Duodenal mucosa (tissue), 2 donors: ENCODE data around the gene SYT12.

ENCODE experiments used
- H3K27ac ChIP-seq: one replicate; pipeline ENCODE4 v1.7.0; 2013; ENCODE audit warnings: low read depth, low read length
- H3K27me3 ChIP-seq, 2 donors: one replicate each; pipeline ENCODE4 v1.7.0; 2013; ENCODE audit warnings: low read length in 2 of 2, control low read depth in 1 of 2; ENCODE audit not compliant: insufficient read depth in 2 of 2, control insufficient read depth in 1 of 2
- H3K36me3 ChIP-seq, 2 donors: one replicate each; pipeline ENCODE4 v1.7.0; 2013; ENCODE audit warnings: low read length in 2 of 2, control low read depth in 1 of 2; ENCODE audit not compliant: insufficient read depth in 2 of 2, control insufficient read depth in 1 of 2
- H3K4me1 ChIP-seq, 2 donors: one replicate each; pipeline ENCODE4 v1.7.0; 2013; ENCODE audit warnings: low read length in 2 of 2, control low read depth in 1 of 2; ENCODE audit not compliant: insufficient read depth in 2 of 2, control insufficient read depth in 1 of 2
- H3K4me3 ChIP-seq, 2 donors: one replicate each; pipeline ENCODE4 v1.7.0; 2013; ENCODE audit warnings: low read length in 2 of 2, low read depth in 1 of 2
- H3K9ac ChIP-seq, 2 donors: one replicate each; pipeline ENCODE4 v1.7.0; 2013; ENCODE audit warnings: low read length in 2 of 2, low read depth in 1 of 2
- H3K9me3 ChIP-seq, 2 donors: one replicate each; pipeline ENCODE4 v1.7.0; 2013; ENCODE audit warnings: low read length in 2 of 2, control low read depth in 1 of 2; ENCODE audit not compliant: control insufficient read depth in 1 of 2

The SYT12 gene

GRCh38 chr11:67066333-67066709 lies 43.4 kb downstream of the SYT12 start:
- Histone ChIP-seq H3K27me3 (no peaks in the 10 kb centered on the region), H3K4me1 (no peaks in the 10 kb centered on the region), H3K4me3 (no peak overlapping the region), H3K27ac (no peak overlapping the region), H3K9me3 (no peaks in the 10 kb centered on the region), H3K36me3 (no peaks in the 10 kb centered on the region), H3K9ac (no peak overlapping the region)

DNA sequence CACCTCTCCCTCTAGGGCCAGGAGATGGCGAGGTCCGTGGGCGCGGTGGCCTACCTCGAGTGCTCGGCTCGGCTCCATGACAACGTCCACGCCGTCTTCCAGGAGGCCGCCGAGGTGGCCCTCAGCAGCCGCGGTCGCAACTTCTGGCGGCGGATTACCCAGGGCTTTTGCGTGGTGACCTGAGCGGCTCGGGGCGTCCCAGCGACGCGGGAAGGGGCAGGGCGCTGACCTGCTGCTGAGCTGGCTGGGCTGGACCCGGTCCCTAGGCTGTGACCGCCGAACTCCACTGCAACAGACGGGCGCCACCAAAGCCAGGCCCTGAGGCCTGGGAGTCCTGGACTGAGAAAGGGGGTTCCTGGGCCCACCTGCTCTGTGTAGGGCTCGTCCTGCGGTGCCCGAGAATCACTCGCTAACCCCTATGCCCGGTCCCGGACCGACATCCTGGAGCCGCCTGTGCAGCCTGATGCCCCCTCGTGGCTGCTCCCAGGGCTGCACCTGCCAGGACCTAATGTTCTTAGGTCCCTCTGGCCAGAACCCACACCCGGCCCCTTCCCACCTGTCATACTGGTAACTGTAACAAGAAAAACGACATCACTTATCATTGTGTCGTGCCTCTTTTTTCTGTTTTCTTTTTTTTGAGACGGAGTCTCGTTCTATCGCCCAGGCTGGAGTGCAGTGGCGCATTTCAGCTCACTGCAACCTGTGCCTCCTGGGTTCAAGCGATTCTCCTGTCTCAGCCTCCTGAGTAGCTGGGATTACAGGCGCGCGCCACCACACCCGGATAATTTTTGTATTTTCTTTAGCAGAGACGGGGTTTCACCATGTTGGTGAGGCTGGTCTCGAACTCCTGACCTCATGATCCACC lies 48.7 kb downstream of the SYT12 start:
- Histone ChIP-seq H3K27me3 (no peaks in the 10 kb centered on the region), H3K4me1 (peaks cover 0 to 4% of the 10 kb centered on the region in 2 donors), H3K9me3 (no peaks in the 10 kb centered on the region), H3K36me3 (no peaks in the 10 kb centered on the region), H3K27ac (no peak overlapping the region), H3K4me3 (peak overlapping the region in 1 of 2 donors; percentile 51), H3K9ac (no peak overlapping the region)

DNA sequence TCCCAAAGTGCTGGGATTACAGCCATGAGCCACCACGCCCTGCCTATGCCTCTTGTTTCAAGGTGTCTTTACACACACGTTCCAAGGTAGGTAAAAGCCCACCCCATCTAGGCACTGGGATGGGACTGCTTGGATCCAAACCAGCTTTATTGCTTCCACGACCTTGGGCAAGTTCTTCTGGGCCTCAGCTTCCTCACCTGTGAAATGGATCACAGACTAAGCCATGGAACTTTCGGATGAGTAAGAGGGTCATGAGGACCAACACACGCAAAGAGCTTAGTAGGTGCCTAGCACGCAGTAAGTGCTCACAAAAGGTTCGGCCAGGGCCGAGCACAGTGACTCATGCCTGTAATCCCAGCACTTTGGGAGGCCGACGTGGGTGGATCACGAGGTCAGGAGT lies 49.4 kb downstream of the SYT12 start:
- Histone ChIP-seq H3K9ac (no peak overlapping the region), H3K4me1 (peaks cover 3 to 9% of the 10 kb centered on the region in 2 donors), H3K27me3 (no peaks in the 10 kb centered on the region), H3K4me3 (no peak overlapping the region), H3K27ac (no peak overlapping the region), H3K9me3 (no peaks in the 10 kb centered on the region), H3K36me3 (no peaks in the 10 kb centered on the region)

- Histone ChIP-seq H3K27me3 (no peaks in the 10 kb centered on the region), H3K27ac (no peak overlapping the region), H3K4me1 (peaks cover 17 to 19% of the 10 kb centered on the region in 2 donors), H3K9ac (no peak overlapping the region), H3K36me3 (no peaks in the 10 kb centered on the region), H3K4me3 (no peak overlapping the region), H3K9me3 (no peaks in the 10 kb centered on the region)
These were observed 51.0 kb downstream of the SYT12 start for GRCh38 chr11:67073908-67074307.

- Histone ChIP-seq H3K36me3 (no peaks in the 10 kb centered on the region), H3K4me3 (no peak overlapping the region), H3K27me3 (no peaks in the 10 kb centered on the region), H3K4me1 (peaks cover 19 to 22% of the 10 kb centered on the region in 2 donors), H3K27ac (no peak overlapping the region), H3K9me3 (no peaks in the 10 kb centered on the region), H3K9ac (no peak overlapping the region)
These were observed 53.3 kb downstream of the SYT12 start for GRCh38 chr11:67076202-67076601.

GRCh38 chr11:67079065-67079705 lies 56.3 kb downstream of the SYT12 start:
- H3K4me3 ChIP-seq = no peak overlapping the region
- H3K4me1 ChIP-seq = peaks cover 25 to 31% of the 10 kb centered on the region in 2 donors
- H3K9ac ChIP-seq = no peak overlapping the region
- no peak overlapping the region for H3K27ac ChIP-seq
- no peaks in the 10 kb centered on the region for H3K9me3 ChIP-seq
- no peaks in the 10 kb centered on the region for H3K27me3 ChIP-seq
- H3K36me3 ChIP-seq = no peaks in the 10 kb centered on the region

- Histone ChIP-seq H3K9me3 (no peaks in the 10 kb centered on the region), H3K4me1 (peaks cover 17 to 29% of the 10 kb centered on the region in 2 donors), H3K4me3 (peak overlapping the region in 1 of 2 donors; percentile 23), H3K9ac (no peak overlapping the region), H3K27me3 (no peaks in the 10 kb centered on the region), H3K27ac (no peak overlapping the region), H3K36me3 (no peaks in the 10 kb centered on the region)
These were observed 59.3 kb downstream of the SYT12 start for GRCh38 chr11:67082071-67082791.

DNA sequence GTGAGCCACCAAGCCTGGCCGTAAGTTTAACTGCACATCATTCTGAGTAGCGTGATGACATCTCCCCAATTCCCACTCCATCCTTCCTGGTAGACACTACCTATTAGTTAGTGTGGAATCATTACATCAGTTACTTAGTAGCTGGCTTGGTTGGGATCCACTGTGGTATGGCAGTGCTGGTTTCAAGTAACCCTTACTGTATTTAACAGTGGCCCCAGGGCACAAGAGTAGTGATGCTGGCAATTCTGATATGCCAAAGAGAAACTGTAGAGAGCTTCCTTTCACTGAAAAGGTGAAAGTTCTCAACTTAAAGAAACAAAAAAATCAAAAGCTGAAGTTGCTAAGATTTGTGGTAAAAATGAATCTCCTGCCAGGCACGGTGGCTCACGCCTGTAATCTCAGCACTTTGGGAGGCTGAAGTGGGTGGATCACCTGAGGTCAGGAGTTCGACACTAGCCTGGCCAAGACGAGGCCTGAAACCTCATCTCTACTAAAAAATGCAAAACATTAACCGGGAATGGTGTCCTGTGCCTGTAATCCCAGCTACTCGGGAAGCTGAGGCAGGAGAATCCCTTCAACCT lies 60.9 kb downstream of the SYT12 start:
- H3K9me3 ChIP-seq = no peaks in the 10 kb centered on the region
- no peak overlapping the region for H3K27ac ChIP-seq
- no peaks in the 10 kb centered on the region for H3K27me3 ChIP-seq
- peaks cover 6 to 15% of the 10 kb centered on the region in 2 donors for H3K4me1 ChIP-seq
- H3K36me3 ChIP-seq = no peaks in the 10 kb centered on the region
- no peak overlapping the region for H3K9ac ChIP-seq
- H3K4me3 ChIP-seq = no peak overlapping the region

DNA sequence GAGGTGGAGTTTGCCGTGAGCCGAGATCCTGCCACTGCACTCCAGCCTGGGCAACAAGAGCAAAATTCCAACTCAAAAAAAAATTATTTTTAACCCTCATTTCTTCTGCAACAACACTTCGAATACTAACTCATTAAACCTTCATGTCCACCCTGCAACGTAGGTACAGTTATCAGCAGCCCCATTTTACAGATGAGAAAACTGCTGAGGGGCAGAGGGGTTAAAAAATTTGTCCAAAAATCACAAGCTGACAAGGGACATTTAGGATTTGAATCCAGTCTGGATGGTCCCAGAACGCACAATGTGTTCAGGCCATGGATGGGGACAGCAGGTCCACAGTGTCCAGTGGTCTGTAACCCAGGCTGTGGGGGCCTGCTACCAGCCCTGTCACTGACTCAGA lies 62.7 kb downstream of the SYT12 start:
- peaks cover 6 to 10% of the 10 kb centered on the region in 2 donors for H3K4me1 ChIP-seq
- no peaks in the 10 kb centered on the region for H3K27me3 ChIP-seq
- H3K9ac ChIP-seq = no peak overlapping the region
- no peaks in the 10 kb centered on the region for H3K36me3 ChIP-seq
- H3K4me3 ChIP-seq = no peak overlapping the region
- no peak overlapping the region for H3K27ac ChIP-seq
- no peaks in the 10 kb centered on the region for H3K9me3 ChIP-seq

DNA sequence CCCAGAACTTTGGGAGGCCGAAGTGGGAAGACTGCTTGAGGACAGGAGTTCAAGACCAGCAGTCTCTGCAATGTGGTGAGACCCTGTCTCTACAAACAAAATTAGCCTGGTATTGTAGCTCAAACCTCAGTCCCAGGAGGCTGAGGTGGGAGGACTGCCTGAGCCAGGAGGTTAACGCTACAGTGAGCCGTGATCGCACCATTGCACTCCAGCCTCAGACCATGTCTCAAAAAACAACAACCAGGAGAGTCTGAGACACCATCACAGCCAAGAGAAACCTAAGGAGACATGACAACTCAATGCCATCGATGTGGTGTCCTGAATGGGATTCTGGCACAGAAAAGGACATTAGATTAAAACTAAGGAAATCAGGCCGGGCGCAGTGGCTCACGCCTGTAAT lies 67.8 kb downstream of the SYT12 start:
- Histone ChIP-seq H3K4me3 (no peak overlapping the region), H3K27me3 (no peaks in the 10 kb centered on the region), H3K9ac (no peak overlapping the region), H3K9me3 (no peaks in the 10 kb centered on the region), H3K27ac (no peak overlapping the region), H3K4me1 (peaks cover 0 to 7% of the 10 kb centered on the region in 2 donors), H3K36me3 (no peaks in the 10 kb centered on the region)
